Retinal pigment epithelial cell (primary cell): ENCODE data around the gene GATA3.
A peak's percentile ranks its signal among the peaks of the same experiment; 100 is the strongest.

Source experiments
- DNase-seq: peaks from one replicate; pipeline ENCODE4 v3.0.0-alpha.2; 2010; ENCODE audit warnings: low read depth
- H3K4me3 ChIP-seq: 2 replicates; pipeline ENCODE4 v1.5.1; 2011; ENCODE audit warnings: mild to moderate bottlenecking, low read length, control low read depth, moderate library complexity
- CTCF ChIP-seq: conservative IDR thresholded peaks from 2 replicates; pipeline ENCODE4 v1.5.1; 2011; ENCODE audit warnings: low read depth, low read length, control low read depth, inconsistent platforms

Gene GATA3

GRCh38 chr10:8049045-8049864 lies 5.2 kb upstream of the GATA3 start:
- no peak for DNase-seq
- no peak for TF ChIP-seq CTCF
- H3K4me3 ChIP-seq = no peak overlapping the region

GRCh38 chr10:8049865-8050555 lies 4.5 kb upstream of the GATA3 start:
- H3K4me3 ChIP-seq = peak overlapping the region; percentile 12
- DNase-seq = no peak
- no peak for TF ChIP-seq CTCF

DNA sequence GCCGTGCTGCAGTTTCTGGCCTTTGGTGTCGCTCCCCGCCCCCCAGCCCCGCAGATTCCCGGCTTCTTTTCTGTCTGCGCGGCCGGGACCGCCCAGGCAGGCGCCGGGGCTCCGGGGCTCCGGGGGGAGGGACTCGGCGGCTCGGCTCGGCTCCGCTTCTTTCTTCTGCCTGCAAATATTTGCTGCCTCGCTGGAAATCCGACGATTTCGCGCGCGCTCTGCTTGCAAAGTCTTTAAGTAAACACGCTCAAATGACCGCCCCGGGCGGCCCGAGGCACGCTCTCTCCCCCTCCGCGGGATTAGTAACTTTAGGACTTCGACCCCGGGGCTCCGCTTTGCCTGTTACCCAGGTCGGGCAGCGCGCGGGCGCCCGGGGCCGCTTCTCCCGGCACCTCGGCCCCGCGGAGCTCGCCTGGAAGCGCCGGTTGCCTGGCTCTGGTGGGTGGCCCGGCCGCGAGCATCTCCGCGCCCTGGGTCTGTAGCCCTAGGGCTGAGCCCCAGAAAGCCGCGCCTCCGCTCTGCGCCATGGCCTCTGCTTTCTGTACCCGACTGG lies 3.9 kb upstream of the GATA3 start:
- peak overlapping the region; percentile 12 for H3K4me3 ChIP-seq
- no peak for DNase-seq
- TF ChIP-seq CTCF = no peak

- no peak overlapping the region for H3K4me3 ChIP-seq
- TF ChIP-seq CTCF = no peak
- DNase-seq = no peak
Observed at GRCh38 chr10:8051109-8051821, 3.2 kb upstream of the GATA3 start.

DNA sequence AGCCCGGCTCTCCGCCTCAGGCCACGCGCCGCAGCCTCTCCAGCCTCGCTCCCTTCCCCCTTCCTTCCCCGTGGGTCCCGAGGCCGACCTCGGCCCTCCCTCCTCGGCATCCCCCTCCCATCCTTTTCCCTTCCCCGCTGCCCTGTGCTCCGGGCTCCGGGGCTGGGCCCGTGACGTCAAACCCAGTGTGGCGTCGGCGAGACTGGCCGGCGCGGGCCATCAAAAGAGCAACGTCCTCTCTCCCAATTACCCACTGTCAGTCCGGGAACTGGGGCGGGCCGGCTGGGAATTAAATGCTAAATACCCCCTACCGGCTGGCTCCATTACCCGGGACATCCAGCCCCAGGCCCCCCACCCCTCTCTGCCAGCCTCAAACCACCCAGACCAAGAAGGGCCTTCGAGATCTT lies 2.6 kb upstream of the GATA3 start:
- no peak overlapping the region for H3K4me3 ChIP-seq
- TF ChIP-seq CTCF = no peak
- no peak for DNase-seq

- no peak overlapping the region for H3K4me3 ChIP-seq
- no peak for TF ChIP-seq CTCF
- DNase-seq = no peak
Observed at GRCh38 chr10:8052341-8052955, 2.0 kb upstream of the GATA3 start.
